GM12878 (cell line): ENCODE measurements around the gene KRR1. TPM values are rescaled to one million over a fixed set of nuclear protein-coding genes. Genes with fewer than 3 reads are reported as not detected.

Source experiments
- BMI1 ChIP-seq: fragments of 450-650 bp; IDR thresholded peaks from 2 replicates; pipeline ENCODE4 v1.6.1; 2016; ENCODE audit warnings: mild to moderate bottlenecking, moderate library complexity, borderline replicate concordance
- CBX3 ChIP-seq: fragments of 200-600 bp; sonication (generic); IDR thresholded peaks from 2 replicates; pipeline ENCODE4 v1.6.1; 2016; ENCODE audit warnings: low read depth, borderline replicate concordance
- CBX5 ChIP-seq: sonication (generic); IDR thresholded peaks from 2 replicates; pipeline ENCODE4 v1.6.1; 2016; ENCODE audit warnings: low read depth, moderate library complexity, mild to moderate bottlenecking, inconsistent platforms
- CHD2 ChIP-seq: IDR thresholded peaks from 2 replicates; pipeline ENCODE4 v1.6.1; 2011; ENCODE audit warnings: low read depth, low read length, improper control_type of control experiment, borderline replicate concordance
- CREM ChIP-seq: IDR thresholded peaks from 2 replicates; pipeline ENCODE4 v1.6.1; 2014; ENCODE audit warnings: antibody characterized with exemption, low read depth
- MTA2 ChIP-seq: fragments of 450-650 bp; IDR thresholded peaks from 2 replicates; pipeline ENCODE4 v1.6.1; 2016; ENCODE audit warnings: low read depth, mild to moderate bottlenecking, moderate library complexity
- POU2F2 ChIP-seq: IDR thresholded peaks from 3 replicates; pipeline ENCODE4 v1.6.1; 2011; ENCODE audit warnings: low read depth, mild to moderate bottlenecking, low read length, borderline replicate concordance
- SMARCA5 ChIP-seq: fragments of 450-650 bp; IDR thresholded peaks from 2 replicates; pipeline ENCODE4 v1.6.1; 2017; ENCODE audit warnings: mild to moderate bottlenecking
- SUPT20H ChIP-seq: IDR thresholded peaks from 2 replicates; pipeline ENCODE4 v1.6.1; 2011; ENCODE audit warnings: low read depth, mild to moderate bottlenecking, low read length, moderate library complexity, borderline replicate concordance; ENCODE audit not compliant: control insufficient read depth
- TBL1XR1 ChIP-seq: IDR thresholded peaks from 2 replicates; pipeline ENCODE4 v1.6.1; 2012; ENCODE audit warnings: low read depth, low read length, improper control_type of control experiment
- YY1 ChIP-seq: IDR thresholded peaks from 2 replicates; pipeline ENCODE4 v1.6.1; 2011; ENCODE audit warnings: low read depth, mild to moderate bottlenecking, low read length
- polyA plus RNA-seq, 11 experiments: library from polyadenylated mRNA; depleted of rRNA in 4 of 11; unstranded in 6 of 11; stranded (reverse) in 5 of 11; fragments of >200 nt; fragmentation: Nextera tagmentation in 4 of 11; fragmentation: Illumina TruSeq in 1 of 11; extraction: Ambion mirVana in 4 of 11; extraction: Trizol in 1 of 11; gene quantifications; 1 replicate in 1 of 11; 2 replicates in 10 of 11; pipeline versions ENCODE4 v1.2.1 to v1.2.3, GENCODE V29; 2011 to 2016; ENCODE audit warnings: inconsistent platforms in 2 of 11, missing spikeins in 2 of 11, low read depth in 1 of 11
- total RNA-seq, 4 experiments: library from RNA; depleted of rRNA in 3 of 4; stranded (reverse); fragments of >200 nt in 3 of 4; fragmentation: Illumina TruSeq in 1 of 4; extraction: Trizol in 1 of 4; gene quantifications; 2 replicates each; pipeline versions ENCODE4 v1.2.1 to v1.2.3, GENCODE V29; 2013 to 2021
- TF ChIP-seq, protein P1 (sequence below): fragments of 450-650 bp; IDR thresholded peaks from 2 replicates; pipeline ENCODE4 v1.6.1; 2017; ENCODE audit warnings: antibody characterized with exemption, mild to moderate bottlenecking, moderate library complexity
- TF ChIP-seq, protein P2 (sequence below): fragments of 450-650 bp; IDR thresholded peaks from 2 replicates; pipeline ENCODE4 v1.6.1; 2017; ENCODE audit warnings: mild to moderate bottlenecking, moderate library complexity
- TF ChIP-seq, protein P3 (sequence below): fragments of 450-650 bp; IDR thresholded peaks from 2 replicates; pipeline ENCODE4 v1.6.1; 2016; ENCODE audit warnings: mild to moderate bottlenecking
- TF ChIP-seq, protein P4 (sequence below): fragments of 450-650 bp; IDR thresholded peaks from 2 replicates; pipeline ENCODE4 v1.6.1; 2017; ENCODE audit warnings: mild to moderate bottlenecking, low read depth, inconsistent platforms; ENCODE audit not compliant: poor library complexity, severe bottlenecking
- TF ChIP-seq, protein P5 (sequence below): fragments of 450-650 bp; IDR thresholded peaks from 2 replicates; pipeline ENCODE4 v1.6.1; 2016; ENCODE audit warnings: mild to moderate bottlenecking

KRR1 gene
- total and polyA plus RNA-seq, 10 of the 15 experiments (the other 5 are each of a cell fraction or from before 2014, with no cell fraction given) = 29.6 to 103 (median 75.3) TPM

DNA sequence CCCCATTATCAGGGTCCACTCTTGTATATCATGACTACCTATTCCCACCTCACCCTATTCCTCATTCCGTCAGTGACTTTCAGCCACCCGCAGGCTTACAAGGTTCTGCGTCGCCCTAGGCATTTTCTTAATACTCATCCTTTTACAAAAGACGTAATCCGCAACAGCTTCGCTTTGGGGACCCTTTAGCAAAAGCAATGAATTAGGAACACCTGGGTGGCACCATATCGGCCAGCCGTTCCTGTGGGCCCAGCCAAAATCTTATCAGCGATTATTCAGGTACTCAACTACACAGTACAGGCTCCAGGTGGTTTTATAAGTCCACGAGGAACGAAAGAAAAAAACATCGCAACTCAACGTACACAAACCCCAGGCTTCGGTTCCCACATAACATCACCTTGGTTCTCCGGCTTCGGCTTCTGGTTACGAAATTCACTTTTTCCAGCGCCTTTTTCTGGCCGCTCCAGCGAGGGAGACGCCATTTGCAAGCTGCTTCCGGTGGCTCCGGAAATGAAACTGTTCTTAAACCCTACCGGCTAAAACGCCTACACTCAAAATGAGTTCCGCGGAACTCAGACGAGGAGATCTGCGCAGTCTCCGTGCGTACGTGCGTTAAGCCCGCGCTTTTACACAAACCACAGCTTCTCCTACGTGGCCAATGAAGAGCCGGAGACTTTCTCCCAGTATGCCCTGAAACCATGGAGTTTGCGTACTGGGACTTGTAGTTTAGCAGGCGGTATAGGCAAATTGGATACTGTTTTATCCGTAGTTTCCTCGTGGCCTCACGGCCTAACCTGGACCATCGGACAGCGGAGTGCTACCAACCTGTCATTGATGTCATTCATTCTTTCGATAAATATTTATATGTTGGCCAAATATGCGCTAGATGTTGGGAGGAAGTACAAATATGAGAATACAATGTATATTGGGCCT, at the start of gene KRR1 (continued):
- TF ChIP-seq, protein P1, sequence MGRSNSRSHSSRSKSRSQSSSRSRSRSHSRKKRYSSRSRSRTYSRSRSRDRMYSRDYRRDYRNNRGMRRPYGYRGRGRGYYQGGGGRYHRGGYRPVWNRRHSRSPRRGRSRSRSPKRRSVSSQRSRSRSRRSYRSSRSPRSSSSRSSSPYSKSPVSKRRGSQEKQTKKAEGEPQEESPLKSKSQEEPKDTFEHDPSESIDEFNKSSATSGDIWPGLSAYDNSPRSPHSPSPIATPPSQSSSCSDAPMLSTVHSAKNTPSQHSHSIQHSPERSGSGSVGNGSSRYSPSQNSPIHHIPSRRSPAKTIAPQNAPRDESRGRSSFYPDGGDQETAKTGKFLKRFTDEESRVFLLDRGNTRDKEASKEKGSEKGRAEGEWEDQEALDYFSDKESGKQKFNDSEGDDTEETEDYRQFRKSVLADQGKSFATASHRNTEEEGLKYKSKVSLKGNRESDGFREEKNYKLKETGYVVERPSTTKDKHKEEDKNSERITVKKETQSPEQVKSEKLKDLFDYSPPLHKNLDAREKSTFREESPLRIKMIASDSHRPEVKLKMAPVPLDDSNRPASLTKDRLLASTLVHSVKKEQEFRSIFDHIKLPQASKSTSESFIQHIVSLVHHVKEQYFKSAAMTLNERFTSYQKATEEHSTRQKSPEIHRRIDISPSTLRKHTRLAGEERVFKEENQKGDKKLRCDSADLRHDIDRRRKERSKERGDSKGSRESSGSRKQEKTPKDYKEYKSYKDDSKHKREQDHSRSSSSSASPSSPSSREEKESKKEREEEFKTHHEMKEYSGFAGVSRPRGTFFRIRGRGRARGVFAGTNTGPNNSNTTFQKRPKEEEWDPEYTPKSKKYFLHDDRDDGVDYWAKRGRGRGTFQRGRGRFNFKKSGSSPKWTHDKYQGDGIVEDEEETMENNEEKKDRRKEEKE = no peak
- TF ChIP-seq SMARCA5 = peak; percentile 20; the same call in 1 of the 2 replicates
- TF ChIP-seq, protein P2, sequence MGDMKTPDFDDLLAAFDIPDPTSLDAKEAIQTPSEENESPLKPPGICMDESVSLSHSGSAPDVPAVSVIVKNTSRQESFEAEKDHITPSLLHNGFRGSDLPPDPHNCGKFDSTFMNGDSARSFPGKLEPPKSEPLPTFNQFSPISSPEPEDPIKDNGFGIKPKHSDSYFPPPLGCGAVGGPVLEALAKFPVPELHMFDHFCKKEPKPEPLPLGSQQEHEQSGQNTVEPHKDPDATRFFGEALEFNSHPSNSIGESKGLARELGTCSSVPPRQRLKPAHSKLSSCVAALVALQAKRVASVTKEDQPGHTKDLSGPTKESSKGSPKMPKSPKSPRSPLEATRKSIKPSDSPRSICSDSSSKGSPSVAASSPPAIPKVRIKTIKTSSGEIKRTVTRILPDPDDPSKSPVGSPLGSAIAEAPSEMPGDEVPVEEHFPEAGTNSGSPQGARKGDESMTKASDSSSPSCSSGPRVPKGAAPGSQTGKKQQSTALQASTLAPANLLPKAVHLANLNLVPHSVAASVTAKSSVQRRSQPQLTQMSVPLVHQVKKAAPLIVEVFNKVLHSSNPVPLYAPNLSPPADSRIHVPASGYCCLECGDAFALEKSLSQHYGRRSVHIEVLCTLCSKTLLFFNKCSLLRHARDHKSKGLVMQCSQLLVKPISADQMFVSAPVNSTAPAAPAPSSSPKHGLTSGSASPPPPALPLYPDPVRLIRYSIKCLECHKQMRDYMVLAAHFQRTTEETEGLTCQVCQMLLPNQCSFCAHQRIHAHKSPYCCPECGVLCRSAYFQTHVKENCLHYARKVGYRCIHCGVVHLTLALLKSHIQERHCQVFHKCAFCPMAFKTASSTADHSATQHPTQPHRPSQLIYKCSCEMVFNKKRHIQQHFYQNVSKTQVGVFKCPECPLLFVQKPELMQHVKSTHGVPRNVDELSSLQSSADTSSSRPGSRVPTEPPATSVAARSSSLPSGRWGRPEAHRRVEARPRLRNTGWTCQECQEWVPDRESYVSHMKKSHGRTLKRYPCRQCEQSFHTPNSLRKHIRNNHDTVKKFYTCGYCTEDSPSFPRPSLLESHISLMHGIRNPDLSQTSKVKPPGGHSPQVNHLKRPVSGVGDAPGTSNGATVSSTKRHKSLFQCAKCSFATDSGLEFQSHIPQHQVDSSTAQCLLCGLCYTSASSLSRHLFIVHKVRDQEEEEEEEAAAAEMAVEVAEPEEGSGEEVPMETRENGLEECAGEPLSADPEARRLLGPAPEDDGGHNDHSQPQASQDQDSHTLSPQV = no peak
- peak; percentile 68; the same call in 1 of the 2 replicates for TF ChIP-seq CHD2
- no peak for TF ChIP-seq CBX5
- TF ChIP-seq BMI1 = no peak
- TF ChIP-seq SUPT20H = no peak
- TF ChIP-seq POU2F2 = peak; percentile 60; the same call in 1 of the 3 replicates
- TF ChIP-seq MTA2 = peak; percentile 74
- TF ChIP-seq, protein P3, sequence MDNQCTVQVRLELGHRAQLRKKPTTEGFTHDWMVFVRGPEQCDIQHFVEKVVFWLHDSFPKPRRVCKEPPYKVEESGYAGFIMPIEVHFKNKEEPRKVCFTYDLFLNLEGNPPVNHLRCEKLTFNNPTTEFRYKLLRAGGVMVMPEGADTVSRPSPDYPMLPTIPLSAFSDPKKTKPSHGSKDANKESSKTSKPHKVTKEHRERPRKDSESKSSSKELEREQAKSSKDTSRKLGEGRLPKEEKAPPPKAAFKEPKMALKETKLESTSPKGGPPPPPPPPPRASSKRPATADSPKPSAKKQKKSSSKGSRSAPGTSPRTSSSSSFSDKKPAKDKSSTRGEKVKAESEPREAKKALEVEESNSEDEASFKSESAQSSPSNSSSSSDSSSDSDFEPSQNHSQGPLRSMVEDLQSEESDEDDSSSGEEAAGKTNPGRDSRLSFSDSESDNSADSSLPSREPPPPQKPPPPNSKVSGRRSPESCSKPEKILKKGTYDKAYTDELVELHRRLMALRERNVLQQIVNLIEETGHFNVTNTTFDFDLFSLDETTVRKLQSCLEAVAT = peak; percentile 99
- TF ChIP-seq CBX3 = no peak
- TF ChIP-seq CREM = peak; percentile 81
- TF ChIP-seq TBL1XR1 = peak; percentile 58; the same call in 1 of the 2 replicates
- TF ChIP-seq, protein P4, sequence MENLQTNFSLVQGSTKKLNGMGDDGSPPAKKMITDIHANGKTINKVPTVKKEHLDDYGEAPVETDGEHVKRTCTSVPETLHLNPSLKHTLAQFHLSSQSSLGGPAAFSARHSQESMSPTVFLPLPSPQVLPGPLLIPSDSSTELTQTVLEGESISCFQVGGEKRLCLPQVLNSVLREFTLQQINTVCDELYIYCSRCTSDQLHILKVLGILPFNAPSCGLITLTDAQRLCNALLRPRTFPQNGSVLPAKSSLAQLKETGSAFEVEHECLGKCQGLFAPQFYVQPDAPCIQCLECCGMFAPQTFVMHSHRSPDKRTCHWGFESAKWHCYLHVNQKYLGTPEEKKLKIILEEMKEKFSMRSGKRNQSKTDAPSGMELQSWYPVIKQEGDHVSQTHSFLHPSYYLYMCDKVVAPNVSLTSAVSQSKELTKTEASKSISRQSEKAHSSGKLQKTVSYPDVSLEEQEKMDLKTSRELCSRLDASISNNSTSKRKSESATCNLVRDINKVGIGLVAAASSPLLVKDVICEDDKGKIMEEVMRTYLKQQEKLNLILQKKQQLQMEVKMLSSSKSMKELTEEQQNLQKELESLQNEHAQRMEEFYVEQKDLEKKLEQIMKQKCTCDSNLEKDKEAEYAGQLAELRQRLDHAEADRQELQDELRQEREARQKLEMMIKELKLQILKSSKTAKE = peak; percentile 82
- TF ChIP-seq, protein P5, sequence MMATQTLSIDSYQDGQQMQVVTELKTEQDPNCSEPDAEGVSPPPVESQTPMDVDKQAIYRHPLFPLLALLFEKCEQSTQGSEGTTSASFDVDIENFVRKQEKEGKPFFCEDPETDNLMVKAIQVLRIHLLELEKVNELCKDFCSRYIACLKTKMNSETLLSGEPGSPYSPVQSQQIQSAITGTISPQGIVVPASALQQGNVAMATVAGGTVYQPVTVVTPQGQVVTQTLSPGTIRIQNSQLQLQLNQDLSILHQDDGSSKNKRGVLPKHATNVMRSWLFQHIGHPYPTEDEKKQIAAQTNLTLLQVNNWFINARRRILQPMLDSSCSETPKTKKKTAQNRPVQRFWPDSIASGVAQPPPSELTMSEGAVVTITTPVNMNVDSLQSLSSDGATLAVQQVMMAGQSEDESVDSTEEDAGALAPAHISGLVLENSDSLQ = peak; percentile 46; the same call in 1 of the 2 replicates
- TF ChIP-seq YY1 = peak; percentile 98
